Tibial nerve (tissue), 3 donors: Measurements from ENCODE around the gene ASTN2.

ENCODE experiments used
- POLR2A ChIP-seq, 2 donors: fragments of 450-650 bp; IDR thresholded peaks; one replicate each; pipeline ENCODE4 v1.6.1; 2017; ENCODE audit warnings: antibody characterized with exemption in 2 of 2, mild to moderate bottlenecking in 2 of 2, moderate library complexity in 2 of 2
- TF ChIP-seq, protein P1 (sequence below), 5 experiments: fragments of 200-600 bp in 3 of 5; fragments of 450-650 bp in 2 of 5; sonication (generic) in 3 of 5; IDR thresholded peaks; one replicate each; pipeline ENCODE4 v1.5.1; 2016 to 2019; ENCODE audit warnings: antibody characterized with exemption in 5 of 5, mild to moderate bottlenecking in 3 of 5, moderate library complexity in 2 of 5

DNA sequence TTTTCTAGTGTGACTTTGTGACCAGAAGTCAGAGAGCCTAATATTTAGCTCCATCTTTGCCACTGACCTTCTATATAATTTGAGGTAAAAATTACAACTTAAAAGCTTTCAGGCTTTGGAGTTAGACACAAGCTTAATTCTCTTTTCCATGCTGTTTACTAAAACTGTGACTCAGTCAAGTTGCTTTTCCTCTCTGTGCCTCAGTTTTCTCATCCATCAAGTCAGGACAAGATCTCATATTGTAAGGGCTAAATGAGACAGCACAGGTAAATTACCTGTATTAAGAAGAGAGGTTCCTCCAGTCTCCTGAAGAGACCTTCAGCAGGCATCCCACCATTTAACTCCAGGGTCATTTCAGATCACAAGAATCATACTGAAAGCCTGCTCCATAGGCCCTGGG, 339.2 kb downstream of the ASTN2 start:
- TF ChIP-seq, protein P1, sequence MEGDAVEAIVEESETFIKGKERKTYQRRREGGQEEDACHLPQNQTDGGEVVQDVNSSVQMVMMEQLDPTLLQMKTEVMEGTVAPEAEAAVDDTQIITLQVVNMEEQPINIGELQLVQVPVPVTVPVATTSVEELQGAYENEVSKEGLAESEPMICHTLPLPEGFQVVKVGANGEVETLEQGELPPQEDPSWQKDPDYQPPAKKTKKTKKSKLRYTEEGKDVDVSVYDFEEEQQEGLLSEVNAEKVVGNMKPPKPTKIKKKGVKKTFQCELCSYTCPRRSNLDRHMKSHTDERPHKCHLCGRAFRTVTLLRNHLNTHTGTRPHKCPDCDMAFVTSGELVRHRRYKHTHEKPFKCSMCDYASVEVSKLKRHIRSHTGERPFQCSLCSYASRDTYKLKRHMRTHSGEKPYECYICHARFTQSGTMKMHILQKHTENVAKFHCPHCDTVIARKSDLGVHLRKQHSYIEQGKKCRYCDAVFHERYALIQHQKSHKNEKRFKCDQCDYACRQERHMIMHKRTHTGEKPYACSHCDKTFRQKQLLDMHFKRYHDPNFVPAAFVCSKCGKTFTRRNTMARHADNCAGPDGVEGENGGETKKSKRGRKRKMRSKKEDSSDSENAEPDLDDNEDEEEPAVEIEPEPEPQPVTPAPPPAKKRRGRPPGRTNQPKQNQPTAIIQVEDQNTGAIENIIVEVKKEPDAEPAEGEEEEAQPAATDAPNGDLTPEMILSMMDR (IDR thresholded peaks at IDR 0.05), result no peak
- no peak for TF ChIP-seq POLR2A (IDR thresholded peaks at IDR 0.05)
